A549 (cell line): ENCODE results near the gene SIAH2. TPM values are rescaled to one million over a fixed set of nuclear protein-coding genes. Genes with fewer than 3 reads are reported as not detected.

Experiments
- ATAC-seq, 2 experiments: fragments of 200-7000 bp in 1 of 2; fragments of >200 bp in 1 of 2; cut with Nextera tagmentation in 1 of 2; cut with Tn5 transposase in 1 of 2; 3 replicates each; pipeline versions ENCODE4 v1.8.0 to v1.9.1; 2018 to 2020; ENCODE audit warnings: mild to moderate bottlenecking in 1 of 2, moderate library complexity in 1 of 2
- CTCF ChIA-PET: fragments of 300-600 bp; sonication (Branson Sonifier 250); formaldehyde crosslinking; extraction: SDS; loops from one replicate; lab custom pipeline; 2021; ENCODE audit warnings: antibody characterized with exemption, inconsistent platforms; lab: Yijun Ruan, JAX
- POLR2A ChIA-PET: fragments of 350-600 bp; formaldehyde crosslinking; extraction: SDS; loops from one replicate; lab custom pipeline; 2021; ENCODE audit warnings: antibody characterized with exemption, inconsistent platforms; lab: Yijun Ruan, JAX
- DNase-seq, 2 experiments: peaks; one replicate each; pipeline versions ENCODE4 v3.0.0 to v3.0.0-alpha.2; 2011 to 2016; ENCODE audit warnings: low read depth in 1 of 2, low spot score in 1 of 2
- FAIRE-seq: peaks from 2 replicates; lab custom pipeline; 2011; peaks lifted over from hg19 to GRCh38; lab: Jason Lieb, UNC
- H3K27ac ChIP-seq, 2 experiments: fragments of >200 bp; sonication (Bioruptor Twin); formaldehyde crosslinking; 3 replicates each; pipeline ENCODE4 v1.5.1; 2016 to 2017
- H3K4me1 ChIP-seq: fragments of >200 bp; sonication (Bioruptor Twin); formaldehyde crosslinking; 3 replicates; pipeline ENCODE4 v1.6.1; 2016
- H3K4me2 ChIP-seq: fragments of >200 bp; sonication (Bioruptor Twin); formaldehyde crosslinking; 3 replicates; pipeline ENCODE4 v1.6.1; 2016
- H3K4me3 ChIP-seq: fragments of >200 bp; sonication (Bioruptor Twin); formaldehyde crosslinking; 3 replicates; pipeline ENCODE4 v1.5.1; 2016
- H3K9me3 ChIP-seq: fragments of >200 bp; sonication (Bioruptor Twin); formaldehyde crosslinking; 3 replicates; pipeline ENCODE4 v1.6.1; 2016
- BCL3 ChIP-seq: fragments of >200 bp; sonication (Bioruptor Twin); formaldehyde crosslinking; IDR thresholded peaks from 3 replicates; pipeline ENCODE4 v1.6.1; 2016
- BHLHE40 ChIP-seq: IDR thresholded peaks from 2 replicates; pipeline ENCODE4 v1.6.1; 2012; ENCODE audit warnings: low read depth, low read length, inconsistent platforms
- CHD2 ChIP-seq: fragments of 150-350 bp; IDR thresholded peaks from 2 replicates; pipeline ENCODE4 v1.6.1; 2014; ENCODE audit warnings: low read length; ENCODE audit not compliant: partially characterized antibody
- EHF ChIP-seq: fragments of 250-450 bp; sonication (Bioruptor Pico); IDR thresholded peaks from 2 replicates; pipeline ENCODE4 v1.5.0; 2020; ENCODE audit warnings: mild to moderate bottlenecking
- ELK1 ChIP-seq: fragments of 150-350 bp; IDR thresholded peaks from 2 replicates; pipeline ENCODE4 v1.6.1; 2014; ENCODE audit warnings: low read depth, mild to moderate bottlenecking, low read length
- FOSB ChIP-seq: fragments of 250-450 bp; sonication (Bioruptor Pico); IDR thresholded peaks from 2 replicates; pipeline ENCODE4 v1.5.0; 2020; ENCODE audit warnings: mild to moderate bottlenecking, moderate library complexity
- FOSL2 ChIP-seq, 2 experiments: fragments of 450-650 bp in 1 of 2; fragments of >200 bp in 1 of 2; sonication (Bioruptor Twin) in 1 of 2; formaldehyde crosslinking; IDR thresholded peaks; 2 replicates each; pipeline versions ENCODE4 v1.5.0 to v1.6.1; 2016 to 2020; ENCODE audit warnings: mild to moderate bottlenecking in 1 of 2, moderate library complexity in 1 of 2
- HMGXB4 ChIP-seq: fragments of 250-450 bp; sonication (Bioruptor Pico); IDR thresholded peaks from 2 replicates; pipeline ENCODE4 v1.5.0; 2021; ENCODE audit warnings: mild to moderate bottlenecking, moderate library complexity, borderline replicate concordance
- NFE2L2 ChIP-seq: fragments of 150-350 bp; conservative IDR thresholded peaks from 2 replicates; pipeline ENCODE4 v1.6.1; 2014; ENCODE audit warnings: low read length
- NPAS2 ChIP-seq: fragments of 250-450 bp; sonication (Bioruptor Pico); IDR thresholded peaks from 2 replicates; pipeline ENCODE4 v1.8.0; 2022; ENCODE audit warnings: mild to moderate bottlenecking, moderate library complexity, borderline replicate concordance
- NR3C1 ChIP-seq: fragments of >200 bp; sonication (Bioruptor Twin); formaldehyde crosslinking; IDR thresholded peaks from 3 replicates; pipeline ENCODE4 v1.6.1; 2017
- PHF8 ChIP-seq: fragments of 200-600 bp; sonication (generic); IDR thresholded peaks from 2 replicates; pipeline ENCODE4 v1.6.1; 2016; ENCODE audit warnings: low read depth, mild to moderate bottlenecking, antibody characterized with exemption, moderate library complexity, borderline replicate concordance
- POLR2AphosphoS2 ChIP-seq: conservative IDR thresholded peaks from 2 replicates; pipeline ENCODE4 v1.6.1; 2012; ENCODE audit warnings: low read length, improper control_type of control experiment, inconsistent platforms
- RNF2 ChIP-seq: fragments of 200-600 bp; sonication (generic); IDR thresholded peaks from 2 replicates; pipeline ENCODE4 v1.6.1; 2016; ENCODE audit warnings: low read depth, mild to moderate bottlenecking, antibody characterized with exemption, moderate library complexity, borderline replicate concordance
- USF2 ChIP-seq: fragments of 450-650 bp; IDR thresholded peaks from 2 replicates; pipeline ENCODE4 v1.6.1; 2014; ENCODE audit warnings: antibody characterized with exemption
- WGBS: methylation state at CpG from one replicate; pipeline ENCODE4 v1.1.6; 2017; ENCODE audit errors: missing lambda C conversion rate; 5-methylcytosine and 5-hydroxymethylcytosine counted together
- polyA plus RNA-seq, 4 experiments: library from polyadenylated mRNA; depleted of rRNA in 3 of 4; stranded (reverse); fragments of >200 nt; fragmentation: RNase III in 1 of 4; extraction: RNeasy Plus Mini Kit Qiagen cat#74134 plus additional on column Dnase treatment in 1 of 4; gene quantifications; 2 replicates in 3 of 4; 3 replicates in 1 of 4; pipeline ENCODE4 v1.2.3, GENCODE V29; 2011 to 2017

Gene SIAH2
- polyA plus RNA-seq, 2 of the 4 experiments (the other 2 are of a cell fraction), result 11.4 to 24.8 TPM

- TF ChIP-seq PHF8 (0 out of 2 replicates have a peak, but pooled peaks have one; percentile 13), ELK1 (no peak), RNF2 (no peak), EHF (CRISPR knock-in tag) (no peak), NFE2L2 (no peak), USF2 (no peak), NR3C1 (no peak)
- TF ChIP-seq, all 56 proteins: peak for 9
These were observed 993 bp upstream of the SIAH2 start (continued) for GRCh38 chr3:150763841-150764483.

GRCh38 chr3:150762662-150763121 is 277 bp downstream of the SIAH2 start:
- peak overlapping the region; percentile 95 to 97 for H3K27ac ChIP-seq
- peaks cover 24% of the 10 kb centered on the region for H3K4me1 ChIP-seq
- no peaks in the 10 kb centered on the region for H3K9me3 ChIP-seq
- FAIRE-seq (no peak), ATAC-seq (peak in 1 of 2 experiments; percentile 37; a peak in 3 of 6 replicates), DNase-seq (no peak)
- 0 out of 2 replicates have a peak, but pooled peaks have one; percentile 21 for TF ChIP-seq NPAS2
- no peak for TF ChIP-seq FOSB (CRISPR knock-in tag)
- TF ChIP-seq CHD2, result no peak
- TF ChIP-seq BCL3, result peak; percentile 13; the same call in 1 of the 3 replicates
- TF ChIP-seq POLR2AphosphoS2, result no peak
- no peak for TF ChIP-seq FOSL2 (IDR thresholded peaks at IDR 0.05)
- TF ChIP-seq FOSL2 (CRISPR knock-in tag; IDR thresholded peaks at IDR 0.05), result peak; percentile 41
- no peak for TF ChIP-seq HMGXB4 (CRISPR knock-in tag)
- TF ChIP-seq BHLHE40, result no peak
- ChIA-PET CTCF (interaction anchor here (1.0 to 7.2 kb wide), 8 partner anchors 9 to 102 kb away, joined by 3 to 69 read pairs (median 10); no protein-coding TSS in a partner anchor), POLR2A (interaction anchor here (0.6 to 3.5 kb wide), 23 partner anchors 11 to 1839 kb away, joined by 3 to 43 read pairs (median 5); partner anchors contain the start of genes EIF2A, ERICH6, MED12L and SELENOT)
- WGBS, result no CpG with 5 or more reads among the region's 76 CpGs
- peak overlapping the region; percentile 96 for H3K4me3 ChIP-seq
- peak overlapping the region; percentile 76 for H3K4me2 ChIP-seq
